NOMO-1 treated with DMSO at 0.1 percent for 48 hours (cell line): Measurements from ENCODE around the gene RNH1.

Experiments
- DNase-seq: peaks from one replicate; lab custom pipeline; 2025; ENCODE audit not compliant: unreplicated experiment; lab: John Stamatoyannopoulos, UW

The RNH1 gene

GRCh38 chr11:499201-500076 lies 7.6 kb downstream of the RNH1 start:
- no peak for DNase-seq

GRCh38 chr11:498297-499181 lies 8.5 kb downstream of the RNH1 start:
- DNase-seq: no peak

- no peak for DNase-seq
Measured at GRCh38 chr11:497565-498296, 9.3 kb downstream of the RNH1 start.

GRCh38 chr11:496834-497564 lies 10.0 kb downstream of the RNH1 start:
- DNase-seq: no peak

- no peak for DNase-seq
Measured at GRCh38 chr11:495537-495931, 11.5 kb downstream of the RNH1 start.

GRCh38 chr11:494761-495536 lies 12.1 kb downstream of the RNH1 start:
- no peak for DNase-seq

- DNase-seq: no peak
Measured at GRCh38 chr11:492427-493226, 14.4 kb downstream of the RNH1 start.

GRCh38 chr11:491358-491757 lies 15.7 kb downstream of the RNH1 start:
- no peak for DNase-seq

- no peak for DNase-seq
Measured at GRCh38 chr11:490930-491260, 16.1 kb downstream of the RNH1 start.

- DNase-seq: no peak
Measured at GRCh38 chr11:490186-490929, 16.7 kb downstream of the RNH1 start.

GRCh38 chr11:489610-490185 lies 17.3 kb downstream of the RNH1 start:
- DNase-seq: no peak

- no peak for DNase-seq
Measured at GRCh38 chr11:488992-489391, 18.1 kb downstream of the RNH1 start.

- DNase-seq: no peak
Measured at GRCh38 chr11:488579-488978, 18.5 kb downstream of the RNH1 start.

GRCh38 chr11:488062-488461 lies 19.0 kb downstream of the RNH1 start:
- no peak for DNase-seq

GRCh38 chr11:487571-488021 lies 19.4 kb downstream of the RNH1 start:
- no peak for DNase-seq

GRCh38 chr11:486189-486588 lies 20.9 kb downstream of the RNH1 start:
- no peak for DNase-seq

GRCh38 chr11:484616-485015 lies 22.4 kb downstream of the RNH1 start:
- no peak for DNase-seq

- DNase-seq: no peak
Measured at GRCh38 chr11:479311-479710, 27.7 kb downstream of the RNH1 start.
